Fibroblast of mammary gland (primary cell): ENCODE measurements around the gene FLCN.
A peak's percentile ranks its signal among the peaks of the same experiment; 100 is the strongest.

Experiments used
- DNase-seq: peaks from one replicate; pipeline ENCODE4 v3.0.0-alpha.2; 2010; ENCODE audit warnings: low read depth
- H3K4me3 ChIP-seq: 2 replicates; pipeline ENCODE4 v1.5.1; 2011; ENCODE audit warnings: low read depth, mild to moderate bottlenecking, low read length, moderate library complexity; ENCODE audit not compliant: control insufficient read depth
- CTCF ChIP-seq: conservative IDR thresholded peaks from 2 replicates; pipeline ENCODE4 v1.5.1; 2011; ENCODE audit warnings: low read depth, low read length, inconsistent platforms; ENCODE audit not compliant: control insufficient read depth, insufficient read depth

FLCN gene

GRCh38 chr17:17214646-17215436, 22.1 kb downstream of the FLCN start:
- no peak overlapping the region for H3K4me3 ChIP-seq
- no peak for DNase-seq

GRCh38 chr17:17213775-17214174, 23.2 kb downstream of the FLCN start:
- no peak for TF ChIP-seq CTCF
- no peak overlapping the region for H3K4me3 ChIP-seq
- DNase-seq: no peak

More at GRCh38 chr17:17214646-17215436, 22.1 kb downstream of the FLCN start:
- no peak for TF ChIP-seq CTCF

GRCh38 chr17:17207998-17208397, 29.0 kb downstream of the FLCN start:
- no peak overlapping the region for H3K4me3 ChIP-seq
- TF ChIP-seq CTCF: no peak
- DNase-seq: no peak

- DNase-seq: no peak
- H3K4me3 ChIP-seq: peak overlapping the region; percentile 1
- TF ChIP-seq CTCF: no peak
Measured at GRCh38 chr17:17206913-17207335, 30.0 kb downstream of the FLCN start.

- no peak for TF ChIP-seq CTCF
- peak; percentile 68 for DNase-seq
Measured at GRCh38 chr17:17206124-17206912, 30.6 kb downstream of the FLCN start, which contains the start of gene PLD6. TSS of gene PLD6 (minus strand) at chr17:17206333. CDS start at chr17:17206286, 47 bp downstream.

GRCh38 chr17:17205368-17206123, 31.4 kb downstream of the FLCN start:
- DNase-seq: peak; percentile 39
- peak overlapping the region; percentile 52 for H3K4me3 ChIP-seq
- TF ChIP-seq CTCF: no peak

More at GRCh38 chr17:17206124-17206912, 30.6 kb downstream of the FLCN start, which contains the start of gene PLD6:
- H3K4me3 ChIP-seq: peak within 1 kb of the TSS; percentile 52
